HepG2 (cell line): Measurements from ENCODE around the gene TMEM260. TPM values are rescaled to one million over a fixed set of nuclear protein-coding genes. Genes with fewer than 3 reads are reported as not detected.

Experiments
- ADNP ChIP-seq: sonication (generic); formaldehyde crosslinking; IDR thresholded peaks from 2 replicates; pipeline ENCODE4 v1.4.0; 2020; ENCODE audit warnings: missing genetic modification reagents
- BHLHE40 ChIP-seq: IDR thresholded peaks from 2 replicates; pipeline ENCODE4 v1.6.1; 2011; ENCODE audit warnings: low read length, improper control_type of control experiment
- EHMT2 ChIP-seq: fragments of 200-600 bp; sonication (generic); IDR thresholded peaks from 2 replicates; pipeline ENCODE4 v1.7.0; 2017; ENCODE audit warnings: antibody characterized with exemption, low read depth, low read length, borderline replicate concordance
- FOXA1 ChIP-seq, 2 experiments: fragments of 450-650 bp in 1 of 2; sonication (generic) in 1 of 2; formaldehyde crosslinking in 1 of 2; IDR thresholded peaks; 2 replicates each; pipeline versions ENCODE4 v1.4.0 to v1.6.1; 2016 to 2020; ENCODE audit warnings: missing genetic modification reagents in 1 of 2
- FOXA3 ChIP-seq: IDR thresholded peaks from 2 replicates; pipeline ENCODE4 v1.6.1; 2016; ENCODE audit warnings: missing genetic modification reagents, missing compliant biosample characterization
- HOMEZ ChIP-seq: IDR thresholded peaks from 2 replicates; pipeline ENCODE4 v1.6.1; 2016; ENCODE audit warnings: low read depth
- MXI1 ChIP-seq: IDR thresholded peaks from 3 replicates; pipeline ENCODE4 v1.6.1; 2012; ENCODE audit warnings: low read depth, low read length, inconsistent platforms, borderline replicate concordance
- PCBP2 ChIP-seq: fragments of 200-400 bp; formaldehyde crosslinking; optimal IDR thresholded peaks from 2 replicates; pipeline ENCODE3; 2018; ENCODE audit warnings: low read length, low read depth; ENCODE audit not compliant: poor library complexity, severe bottlenecking
- SETDB1 ChIP-seq: sonication (generic); formaldehyde crosslinking; IDR thresholded peaks from 2 replicates; pipeline ENCODE4 v1.5.1; 2020; ENCODE audit warnings: missing genetic modification reagents, mild to moderate bottlenecking, borderline replicate concordance
- THAP11 ChIP-seq: IDR thresholded peaks from 2 replicates; pipeline ENCODE4 v1.6.1; 2016; ENCODE audit warnings: missing biosample characterization, missing genetic modification reagents
- ZBTB21 ChIP-seq: sonication (generic); formaldehyde crosslinking; IDR thresholded peaks from 2 replicates; pipeline ENCODE4 v1.4.0; 2020; ENCODE audit warnings: missing genetic modification reagents
- ZNF207 ChIP-seq: fragments of 450-650 bp; IDR thresholded peaks from 2 replicates; pipeline ENCODE4 v1.6.1; 2016; ENCODE audit warnings: antibody characterized with exemption, borderline replicate concordance
- ZNF512B ChIP-seq: sonication (generic); formaldehyde crosslinking; IDR thresholded peaks from 2 replicates; pipeline ENCODE4 v1.5.1; 2020; ENCODE audit warnings: missing genetic modification reagents, mild to moderate bottlenecking, borderline replicate concordance
- ZNF546 ChIP-seq: sonication (generic); formaldehyde crosslinking; conservative IDR thresholded peaks from 2 replicates; pipeline ENCODE4 v1.8.1; 2023; ENCODE audit warnings: mild to moderate bottlenecking, missing genetic modification reagents
- ZNF547 ChIP-seq: sonication (generic); formaldehyde crosslinking; IDR thresholded peaks from 2 replicates; pipeline ENCODE4 v1.5.1; 2020; ENCODE audit warnings: mild to moderate bottlenecking, missing genetic modification reagents
- ZNF788 ChIP-seq: sonication (generic); formaldehyde crosslinking; IDR thresholded peaks from 2 replicates; pipeline ENCODE4 v1.5.0; 2020; ENCODE audit warnings: mild to moderate bottlenecking, missing genetic modification reagents, borderline replicate concordance
- polyA plus RNA-seq, 8 experiments: library from polyadenylated mRNA; depleted of rRNA in 3 of 8; stranded (reverse) in 7 of 8; unstranded in 1 of 8; fragments of >200 nt; fragmentation: Illumina TruSeq in 4 of 8; extraction: Trizol in 4 of 8; gene quantifications; 2 replicates each; pipeline versions ENCODE4 v1.2.1 to v1.2.3, GENCODE V29; 2011 to 2016; ENCODE audit warnings: low read depth in 4 of 8, missing spikeins in 1 of 8, mixed read lengths in 1 of 8; ENCODE audit not compliant: insufficient read depth in 1 of 8
- total RNA-seq, 5 experiments: library from RNA; depleted of rRNA; stranded (reverse); fragments of >200 nt; fragmentation: Illumina TruSeq; extraction: Trizol; gene quantifications; 2 replicates each; pipeline ENCODE4 v1.2.3, GENCODE V29; 2016; ENCODE audit warnings: low read depth in 1 of 5
- TF ChIP-seq, protein P1 (sequence below): sonication (generic); formaldehyde crosslinking; IDR thresholded peaks from 2 replicates; pipeline ENCODE4 v1.5.0; 2020; ENCODE audit warnings: mild to moderate bottlenecking, missing genetic modification reagents
- TF ChIP-seq, protein P2 (sequence below): sonication (generic); formaldehyde crosslinking; IDR thresholded peaks from 2 replicates; pipeline ENCODE4 v1.5.0; 2020; ENCODE audit warnings: missing genetic modification reagents
- TF ChIP-seq, protein P3 (sequence below): sonication (generic); formaldehyde crosslinking; IDR thresholded peaks from 2 replicates; pipeline ENCODE4 v1.8.1; 2023; ENCODE audit warnings: mild to moderate bottlenecking, moderate library complexity, missing genetic modification reagents

TMEM260 gene
- total and polyA plus RNA-seq, 2 of the 13 experiments (the other 11 are each of a cell fraction or from before 2014, with no cell fraction given), result 7.7 to 9.3 TPM

GRCh38 chr14:56555921-56556570, 23.6 kb upstream of the TMEM260 start (continued):
- TF ChIP-seq PCBP2 (no peak), ZNF207 (no peak), FOXA1 (IDR thresholded peaks at IDR 0.05) (no peak), FOXA1 (CRISPR knock-in tag; IDR thresholded peaks at IDR 0.05) (peak; percentile 67), ZNF547 (CRISPR knock-in tag) (no peak), HOMEZ (CRISPR knock-in tag) (no peak), SETDB1 (CRISPR knock-in tag) (no peak), EHMT2 (no peak), MXI1 (no peak), THAP11 (CRISPR knock-in tag) (peak; percentile 34; the same call in 1 of the 2 replicates), ZNF546 (CRISPR knock-in tag) (no peak), BHLHE40 (no peak), ZNF788 (CRISPR knock-in tag) (no peak), FOXA3 (peak; percentile 57), ZBTB21 (no peak), ZNF512B (no peak), ADNP (CRISPR knock-in tag) (no peak)
- TF ChIP-seq, protein P1, sequence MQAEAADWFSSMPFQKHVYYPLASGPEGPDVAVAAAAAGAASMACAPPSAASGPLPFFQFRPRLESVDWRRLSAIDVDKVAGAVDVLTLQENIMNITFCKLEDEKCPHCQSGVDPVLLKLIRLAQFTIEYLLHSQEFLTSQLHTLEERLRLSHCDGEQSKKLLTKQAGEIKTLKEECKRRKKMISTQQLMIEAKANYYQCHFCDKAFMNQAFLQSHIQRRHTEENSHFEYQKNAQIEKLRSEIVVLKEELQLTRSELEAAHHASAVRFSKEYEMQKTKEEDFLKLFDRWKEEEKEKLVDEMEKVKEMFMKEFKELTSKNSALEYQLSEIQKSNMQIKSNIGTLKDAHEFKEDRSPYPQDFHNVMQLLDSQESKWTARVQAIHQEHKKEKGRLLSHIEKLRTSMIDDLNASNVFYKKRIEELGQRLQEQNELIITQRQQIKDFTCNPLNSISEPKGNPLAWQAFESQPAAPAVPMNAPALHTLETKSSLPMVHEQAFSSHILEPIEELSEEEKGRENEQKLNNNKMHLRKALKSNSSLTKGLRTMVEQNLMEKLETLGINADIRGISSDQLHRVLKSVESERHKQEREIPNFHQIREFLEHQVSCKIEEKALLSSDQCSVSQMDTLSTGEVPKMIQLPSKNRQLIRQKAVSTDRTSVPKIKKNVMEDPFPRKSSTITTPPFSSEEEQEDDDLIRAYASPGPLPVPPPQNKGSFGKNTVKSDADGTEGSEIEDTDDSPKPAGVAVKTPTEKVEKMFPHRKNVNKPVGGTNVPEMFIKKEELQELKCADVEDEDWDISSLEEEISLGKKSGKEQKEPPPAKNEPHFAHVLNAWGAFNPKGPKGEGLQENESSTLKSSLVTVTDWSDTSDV, result no peak
- TF ChIP-seq, protein P2, sequence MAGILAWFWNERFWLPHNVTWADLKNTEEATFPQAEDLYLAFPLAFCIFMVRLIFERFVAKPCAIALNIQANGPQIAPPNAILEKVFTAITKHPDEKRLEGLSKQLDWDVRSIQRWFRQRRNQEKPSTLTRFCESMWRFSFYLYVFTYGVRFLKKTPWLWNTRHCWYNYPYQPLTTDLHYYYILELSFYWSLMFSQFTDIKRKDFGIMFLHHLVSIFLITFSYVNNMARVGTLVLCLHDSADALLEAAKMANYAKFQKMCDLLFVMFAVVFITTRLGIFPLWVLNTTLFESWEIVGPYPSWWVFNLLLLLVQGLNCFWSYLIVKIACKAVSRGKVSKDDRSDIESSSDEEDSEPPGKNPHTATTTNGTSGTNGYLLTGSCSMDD (CRISPR knock-in tag), result no peak
- TF ChIP-seq, protein P3, sequence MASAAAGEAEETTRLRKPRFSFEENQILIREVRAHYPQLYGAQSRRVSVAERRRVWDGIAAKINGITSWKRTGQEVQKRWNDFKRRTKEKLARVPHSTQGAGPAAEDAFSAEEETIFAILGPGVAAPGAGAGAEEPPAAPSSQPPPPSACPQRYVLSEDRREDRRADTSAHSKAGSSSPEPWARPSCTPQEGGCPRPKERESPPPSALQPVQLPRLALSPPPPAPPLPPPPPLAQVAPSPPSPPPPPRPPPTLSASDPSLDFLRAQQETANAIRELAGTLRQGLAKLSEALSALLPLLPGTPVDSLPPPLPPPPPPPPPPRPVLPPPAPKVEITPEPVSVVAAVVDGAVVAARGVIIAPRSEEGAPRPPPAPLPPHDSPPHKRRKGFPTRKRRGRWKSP (CRISPR knock-in tag), result no peak
